GM23338 (cell line): Measurements from ENCODE around the gene ATP9B.

ENCODE experiments used
- CTCF ChIP-seq, 2 experiments: fragments of 200-600 bp in 1 of 2; sonication (generic) in 1 of 2; conservative IDR thresholded peaks; 2 replicates each; pipeline versions ENCODE4 v1.5.1 to v1.6.1; 2016 to 2017; ENCODE audit warnings: antibody characterized with exemption in 2 of 2, low read depth in 2 of 2, mild to moderate bottlenecking in 2 of 2, moderate library complexity in 1 of 2
- EZH2 ChIP-seq: fragments of 200-600 bp; sonication (generic); IDR thresholded peaks from one replicate; pipeline ENCODE4 v1.8.0; 2017; ENCODE audit warnings: antibody characterized with exemption, mild to moderate bottlenecking, low read depth; ENCODE audit not compliant: unreplicated experiment

DNA sequence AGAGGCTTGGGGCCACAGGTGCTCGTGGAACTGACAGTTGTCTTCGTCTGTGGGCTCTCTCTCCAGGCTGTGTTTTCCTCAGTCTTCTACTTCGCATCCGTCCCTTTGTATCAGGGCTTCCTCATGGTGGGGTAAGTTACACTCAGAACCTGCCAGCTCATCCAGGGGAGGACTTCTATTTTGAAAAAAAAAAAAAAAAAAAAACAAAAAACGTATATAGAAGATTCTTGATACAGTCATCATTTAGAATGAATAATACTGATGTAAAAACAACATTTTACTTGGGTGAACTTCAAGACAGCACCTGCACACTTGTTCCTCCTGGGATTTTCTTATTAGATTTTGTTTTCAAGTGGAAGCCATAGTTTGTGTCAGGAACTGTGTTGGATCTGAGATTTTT lies 278.9 kb downstream of the ATP9B start:
- no peak for TF ChIP-seq CTCF (conservative IDR thresholded peaks at IDR 0.05; ENCODE audit: low read depth in 2 of 2)
- TF ChIP-seq EZH2, result no peak
